HG03558 (cell line): ENCODE data around the gene PSMD8.

ENCODE experiments used
- ATAC-seq: cut with Tn5 transposase; IDR thresholded peaks from one replicate; pipeline ENCODE4 v1.9.1; 2021; ENCODE audit warnings: moderate number of reproducible peaks; ENCODE audit not compliant: unreplicated experiment; ENCODE audit errors: extremely low read depth

Gene PSMD8

GRCh38 chr19:38429055-38429810, 54.9 kb downstream of the PSMD8 start:
- no peak for ATAC-seq

DNA sequence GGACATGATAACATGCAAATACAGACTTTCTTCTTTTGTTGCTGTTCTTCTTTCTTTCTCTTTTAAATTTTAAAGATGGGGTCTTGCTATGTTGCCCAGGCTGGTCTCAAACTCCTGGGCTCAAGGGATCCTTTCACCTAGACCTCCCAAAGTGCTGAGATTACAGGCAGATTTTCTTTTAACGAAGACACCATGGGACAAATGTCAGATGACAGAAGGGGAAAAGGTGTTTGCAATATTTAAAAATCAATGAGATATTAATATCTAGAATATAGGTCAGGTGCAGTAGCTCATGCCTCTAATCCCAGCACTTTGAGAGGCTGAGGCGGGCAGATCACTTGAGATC, 55.4 kb downstream of the PSMD8 start:
- ATAC-seq, result no peak

- ATAC-seq, result no peak
These were observed 56.6 kb downstream of the PSMD8 start for GRCh38 chr19:38430931-38431330.

GRCh38 chr19:38433268-38433733, 58.9 kb downstream of the PSMD8 start, which contains the start of gene RYR1:
TSS of gene RYR1 (plus strand) at chr19:38433691. CDS start at chr19:38433830, 139 bp downstream.
- no peak for ATAC-seq
